Sigmoid colon (tissue), 7 donors: ENCODE measurements around the gene GET4. TPM values are rescaled to one million over a fixed set of nuclear protein-coding genes. Genes with fewer than 3 reads are reported as not detected.

Experiments used
- DNase-seq: peaks from one replicate; pipeline ENCODE4 v3.0.0-alpha.2; 2019
- H3K27ac ChIP-seq, 4 donors: fragments of 200-600 bp; sonication (generic); one replicate each; pipeline ENCODE4 v1.5.1; 2016 to 2019; ENCODE audit warnings: mild to moderate bottlenecking in 1 of 4
- H3K27me3 ChIP-seq, 3 donors: fragments of 200-600 bp; sonication (generic); one replicate each; pipeline ENCODE4 v1.5.1; 2019; ENCODE audit warnings: mild to moderate bottlenecking in 1 of 3
- H3K36me3 ChIP-seq, 4 donors: fragments of 200-600 bp; sonication (generic); one replicate each; pipeline ENCODE4 v1.5.1; 2016 to 2019
- H3K4me1 ChIP-seq, 4 donors: fragments of 200-600 bp; sonication (generic); one replicate each; pipeline ENCODE4 v1.5.1; 2017 to 2019
- H3K4me3 ChIP-seq, 4 donors: fragments of 200-600 bp; sonication (generic); one replicate each; pipeline ENCODE4 v1.5.1; 2017 to 2019; ENCODE audit warnings: mild to moderate bottlenecking in 2 of 4, moderate library complexity in 1 of 4
- H3K9me3 ChIP-seq, 4 donors: fragments of 200-600 bp in 3 of 4; sonication (generic) in 3 of 4; one replicate each; pipeline versions ENCODE4 v1.5.1 to v1.6.1; 2013 to 2019
- CTCF ChIP-seq, 4 experiments: fragments of 450-650 bp in 3 of 4; fragments of 200-600 bp in 1 of 4; IDR thresholded peaks; one replicate each; pipeline ENCODE4 v1.5.1; 2016 to 2019; ENCODE audit warnings: antibody characterized with exemption in 4 of 4, mild to moderate bottlenecking in 3 of 4, moderate library complexity in 2 of 4
- EP300 ChIP-seq, 4 donors: sonication (generic); formaldehyde crosslinking; IDR thresholded peaks; one replicate each; pipeline ENCODE4 v1.6.1; 2017; ENCODE audit warnings: antibody characterized with exemption in 4 of 4
- POLR2A ChIP-seq, 2 donors: fragments of 450-650 bp; IDR thresholded peaks; one replicate each; pipeline ENCODE4 v1.6.1; 2016; ENCODE audit warnings: antibody characterized with exemption in 2 of 2, mild to moderate bottlenecking in 2 of 2, moderate library complexity in 2 of 2
- POLR2AphosphoS5 ChIP-seq, 4 donors: sonication (generic); formaldehyde crosslinking; IDR thresholded peaks; one replicate each; pipeline ENCODE4 v1.6.1; 2017; ENCODE audit warnings: antibody characterized with exemption in 4 of 4
- WGBS, 2 donors: extraction: QIAGEN DNeasy Blood & Tissue Kit; methylation state at CpG; one replicate each; pipeline ENCODE4 v1.1.7; 2013; 5-methylcytosine and 5-hydroxymethylcytosine counted together
- intact Hi-C: fragments of 100-400 bp; cut with DNase I; formaldehyde crosslinking; loops from one replicate; pipeline ENCODE4 v1.15.1; 2023
- polyA plus RNA-seq, 3 donors: library from polyadenylated mRNA; stranded (reverse); fragments of 200-250 nt; gene quantifications; one replicate each; pipeline ENCODE4 v1.2.3, GENCODE V29; 2013
- total RNA-seq, 4 donors: library from RNA; depleted of rRNA; stranded (reverse); fragments of >200 nt; gene quantifications; one replicate each; pipeline ENCODE4 v1.1.0, GENCODE V29; 2016
- donor health status: healthy with polysubstance abuse.
- donor health status: Bipolar disorder and iron deficiency.
- donor health status: healthy.

The GET4 gene
- total and polyA plus RNA-seq, 7 donors: 20.3 to 51.4 (median 27.0) TPM

- H3K36me3 ChIP-seq: no peaks in the 10 kb centered on the region
- peak within 1 kb of the TSS; percentile 3 to 29 (median 10) for H3K4me3 ChIP-seq
- WGBS, 2 donors: 56 to 80% methylated on average over 24 of the region's 24 CpGs
- H3K27me3 ChIP-seq: no peaks in the 10 kb centered on the region
- DNase-seq: peak; percentile 71
- peak within 1 kb of the TSS; percentile 84 to 92 (median 89) for H3K27ac ChIP-seq
- TF ChIP-seq POLR2A (IDR thresholded peaks at IDR 0.05) (no peak), CTCF (IDR thresholded peaks at IDR 0.05) (no peak), EP300 (IDR thresholded peaks at IDR 0.05) (no peak), POLR2AphosphoS5 (IDR thresholded peaks at IDR 0.05) (no peak)
- intact Hi-C loops: no loop called here
- peaks cover 0 to 88% (median 85%) of the 10 kb centered on the region in 4 donors for H3K4me1 ChIP-seq
- H3K9me3 ChIP-seq: no peaks in the 10 kb centered on the region
Observed at GRCh38 chr7:832167-832967, 44.0 kb upstream of the GET4 start, which contains the start of gene SUN1. Gene SUN1, plus strand, starts transcription at chr7:832476. Its CDS starts 49 bp downstream, at chr7:832525.

GRCh38 chr7:832968-833424 lies 43.4 kb upstream of the GET4 start:
- no peak overlapping the region for H3K4me3 ChIP-seq

GRCh38 chr7:833601-834258 lies 42.6 kb upstream of the GET4 start:
- intact Hi-C loops: no loop called here
- peak; percentile 57 for DNase-seq
- peaks cover 0 to under 1% (median 0%) of the 10 kb centered on the region in 4 donors for H3K36me3 ChIP-seq
- no peak overlapping the region for H3K4me3 ChIP-seq
- no peaks in the 10 kb centered on the region for H3K9me3 ChIP-seq
- H3K27me3 ChIP-seq: no peaks in the 10 kb centered on the region
- TF ChIP-seq EP300 (IDR thresholded peaks at IDR 0.05): no peak
- TF ChIP-seq CTCF (IDR thresholded peaks at IDR 0.05): no peak
- TF ChIP-seq POLR2AphosphoS5 (IDR thresholded peaks at IDR 0.05): no peak
- peaks cover 0 to 99% (median 90%) of the 10 kb centered on the region in 4 donors for H3K4me1 ChIP-seq
- peak overlapping the region; percentile 84 to 92 (median 89) for H3K27ac ChIP-seq
- 94 to 96% methylated on average over 8 of the region's 8 CpGs for WGBS, 2 donors

More at GRCh38 chr7:832968-833424, 43.4 kb upstream of the GET4 start:
- intact Hi-C loops: no loop called here
- Histone ChIP-seq H3K27me3 (no peaks in the 10 kb centered on the region), H3K27ac (peak overlapping the region; percentile 84 to 92 (median 89)), H3K9me3 (no peaks in the 10 kb centered on the region), H3K4me1 (peaks cover 0 to 94% (median 91%) of the 10 kb centered on the region in 4 donors), H3K36me3 (no peaks in the 10 kb centered on the region)
- WGBS, 2 donors: 91 to 94% methylated on average over 15 of the region's 15 CpGs
- TF ChIP-seq EP300 (IDR thresholded peaks at IDR 0.05) (no peak), POLR2AphosphoS5 (IDR thresholded peaks at IDR 0.05) (no peak), POLR2A (IDR thresholded peaks at IDR 0.05) (no peak), CTCF (IDR thresholded peaks at IDR 0.05) (no peak)
- DNase-seq: peak; percentile 60

GRCh38 chr7:834277-834676 lies 42.1 kb upstream of the GET4 start:
- H3K4me1 ChIP-seq: peaks cover 0 to 98% (median 84%) of the 10 kb centered on the region in 4 donors
- intact Hi-C loops: no loop called here

More at GRCh38 chr7:834277-834676, 42.1 kb upstream of the GET4 start:
- 96 to 97% methylated on average over 12 of the region's 12 CpGs for WGBS, 2 donors
- Histone ChIP-seq H3K27ac (peak overlapping the region; percentile 84 to 92 (median 89)), H3K27me3 (no peaks in the 10 kb centered on the region), H3K9me3 (no peaks in the 10 kb centered on the region), H3K36me3 (peaks cover 0 to 6% (median 0%) of the 10 kb centered on the region in 4 donors), H3K4me3 (no peak overlapping the region)
- DNase-seq: no peak
- TF ChIP-seq EP300 (IDR thresholded peaks at IDR 0.05) (no peak), POLR2AphosphoS5 (IDR thresholded peaks at IDR 0.05) (no peak), POLR2A (IDR thresholded peaks at IDR 0.05) (no peak), CTCF (IDR thresholded peaks at IDR 0.05) (no peak)
